GM23248 (cell line): ENCODE data around the gene CACNB4.

Experiments
- EZH2 ChIP-seq: fragments of 200-600 bp; sonication (generic); IDR thresholded peaks from 2 replicates; pipeline ENCODE4 v1.6.1; 2018; ENCODE audit warnings: antibody characterized with exemption, mild to moderate bottlenecking; ENCODE audit not compliant: insufficient read depth, poor library complexity, severe bottlenecking
- EZH2phosphoT487 ChIP-seq: fragments of 200-600 bp; sonication (generic); IDR thresholded peaks from 2 replicates; pipeline ENCODE4 v1.6.1; 2018; ENCODE audit warnings: antibody characterized with exemption, moderate library complexity, mild to moderate bottlenecking, low read depth; ENCODE audit not compliant: insufficient read depth

GRCh38 chr2:151978709-151979108 lies 120.1 kb downstream of the CACNB4 start:
- TF ChIP-seq EZH2phosphoT487 (no peak), EZH2 (no peak)
